ENCODE data around the gene TCF25.

Gene TCF25

GRCh38 chr16:89890886-89891657, 17.7 kb downstream of the TCF25 start:
- in situ Hi-C loops (cut with HindIII; ENCODE audit: low sequenced_read_pairs), result no loop called here
- TF ChIP-seq CTCF (IDR thresholded peaks at IDR 0.05; ENCODE audit: low read depth, low read length), result no peak
- no peak overlapping the region for H3K4me3 ChIP-seq (ENCODE audit: low read depth, low read length)
- no peak for DNase-seq (ENCODE audit: low read depth, low spot score)

GRCh38 chr16:89892055-89892630, 18.8 kb downstream of the TCF25 start:
- no peak for TF ChIP-seq CTCF (IDR thresholded peaks at IDR 0.05; ENCODE audit: low read depth, low read length)
- in situ Hi-C loops (cut with HindIII; ENCODE audit: low sequenced_read_pairs), result no loop called here
- no peak for DNase-seq (ENCODE audit: low read depth, low spot score)
- no peak overlapping the region for H3K4me3 ChIP-seq (ENCODE audit: low read depth, low read length)

GRCh38 chr16:89892635-89893034, 19.2 kb downstream of the TCF25 start:
- no peak for TF ChIP-seq CTCF (IDR thresholded peaks at IDR 0.05; ENCODE audit: low read depth, low read length)
- DNase-seq (ENCODE audit: low read depth, low spot score), result no peak
- no peak overlapping the region for H3K4me3 ChIP-seq (ENCODE audit: low read depth, low read length)
- in situ Hi-C loops (cut with HindIII; ENCODE audit: low sequenced_read_pairs), result no loop called here

GRCh38 chr16:89893642-89894548, 20.5 kb downstream of the TCF25 start:
- no peak for TF ChIP-seq CTCF (IDR thresholded peaks at IDR 0.05; ENCODE audit: low read depth, low read length)
- in situ Hi-C loops (cut with HindIII; ENCODE audit: low sequenced_read_pairs), result no loop called here
- DNase-seq (ENCODE audit: low read depth, low spot score), result no peak
- no peak overlapping the region for H3K4me3 ChIP-seq (ENCODE audit: low read depth, low read length)

- DNase-seq (ENCODE audit: low read depth, low spot score), result no peak
- no peak overlapping the region for H3K4me3 ChIP-seq (ENCODE audit: low read depth, low read length)
- TF ChIP-seq CTCF (IDR thresholded peaks at IDR 0.05; ENCODE audit: low read depth, low read length), result no peak
- in situ Hi-C loops (cut with HindIII; ENCODE audit: low sequenced_read_pairs), result no loop called here
These were observed 22.3 kb downstream of the TCF25 start for GRCh38 chr16:89895482-89896250.

- DNase-seq (ENCODE audit: low read depth, low spot score), result no peak
- in situ Hi-C loops (cut with HindIII; ENCODE audit: low sequenced_read_pairs), result no loop called here
- TF ChIP-seq CTCF (IDR thresholded peaks at IDR 0.05; ENCODE audit: low read depth, low read length), result no peak
- H3K4me3 ChIP-seq (ENCODE audit: low read depth, low read length), result no peak overlapping the region
These were observed 23.8 kb downstream of the TCF25 start for GRCh38 chr16:89897204-89897603.
